Esophagus squamous epithelium (tissue), 4 donors: ENCODE results near the gene ADPRS.

ENCODE experiments used
- CTCF ChIP-seq, 6 experiments: fragments of 450-650 bp in 4 of 6; fragments of 200-600 bp in 2 of 6; sonication (generic) in 2 of 6; IDR thresholded peaks; one replicate each; pipeline ENCODE4 v1.5.1; 2016 to 2019; ENCODE audit warnings: antibody characterized with exemption in 6 of 6, mild to moderate bottlenecking in 4 of 6, moderate library complexity in 4 of 6
- POLR2A ChIP-seq, 4 donors: fragments of 450-650 bp; IDR thresholded peaks; one replicate each; pipeline ENCODE4 v1.6.1; 2017; ENCODE audit warnings: antibody characterized with exemption in 4 of 4, mild to moderate bottlenecking in 4 of 4, moderate library complexity in 3 of 4

GRCh38 chr1:36096500-36097432 is 8.1 kb downstream of the ADPRS start:
- peak in 2 of 6 experiments; percentile 12 to 28 for TF ChIP-seq CTCF (IDR thresholded peaks at IDR 0.05)
- no peak for TF ChIP-seq POLR2A (IDR thresholded peaks at IDR 0.05)
